Fibroblast of skin of right quadriceps (primary cell): ENCODE data around the gene TPO.
"Not testable (repeated sequence)": the region's sequence is repeated elsewhere in the genome, so short reads cannot be mapped to it uniquely, and the experiment has no call there.

Experiments used
- DNase-seq: peaks from one replicate; pipeline ENCODE4 v3.0.0-alpha.2; 2013

Gene TPO

GRCh38 chr2:1406434-1406833, 6.8 kb upstream of the TPO start:
- no peak for DNase-seq

- no peak for DNase-seq
Observed at GRCh38 chr2:1407950-1408675, 5.2 kb upstream of the TPO start.

GRCh38 chr2:1414121-1414520, 858 bp downstream of the TPO start:
- DNase-seq = no peak

GRCh38 chr2:1414901-1415300, 1.6 kb downstream of the TPO start:
- not testable (repeated sequence) for DNase-seq

- DNase-seq = no peak
Observed at GRCh38 chr2:1415501-1415900, 2.2 kb downstream of the TPO start.

- DNase-seq = no peak
Observed at GRCh38 chr2:1418566-1418965, 5.3 kb downstream of the TPO start.

GRCh38 chr2:1420746-1421480, 7.7 kb downstream of the TPO start:
- DNase-seq = no peak

- DNase-seq = no peak
Observed at GRCh38 chr2:1421731-1422130, 8.5 kb downstream of the TPO start.

GRCh38 chr2:1422131-1422530, 8.9 kb downstream of the TPO start:
- DNase-seq = no peak

- no peak for DNase-seq
Observed at GRCh38 chr2:1422716-1423285, 9.5 kb downstream of the TPO start.

GRCh38 chr2:1427086-1427485, 13.8 kb downstream of the TPO start:
- no peak for DNase-seq

- DNase-seq = no peak
Observed at GRCh38 chr2:1429895-1430294, 16.6 kb downstream of the TPO start.

- no peak for DNase-seq
Observed at GRCh38 chr2:1430491-1430890, 17.2 kb downstream of the TPO start.

GRCh38 chr2:1431886-1432400, 18.7 kb downstream of the TPO start:
- no peak for DNase-seq

- DNase-seq = no peak
Observed at GRCh38 chr2:1432726-1433125, 19.5 kb downstream of the TPO start.

- no peak for DNase-seq
Observed at GRCh38 chr2:1436369-1436768, 23.1 kb downstream of the TPO start.

GRCh38 chr2:1437101-1437500, 23.8 kb downstream of the TPO start:
- no peak for DNase-seq

GRCh38 chr2:1437537-1437936, 24.3 kb downstream of the TPO start:
- no peak for DNase-seq

- DNase-seq = no peak
Observed at GRCh38 chr2:1438972-1439371, 25.7 kb downstream of the TPO start.

GRCh38 chr2:1440581-1440980, 27.3 kb downstream of the TPO start:
- DNase-seq = no peak

- DNase-seq = peak; percentile 7
Observed at GRCh38 chr2:1446301-1446700, 33.0 kb downstream of the TPO start.

GRCh38 chr2:1448009-1448408, 34.7 kb downstream of the TPO start:
- DNase-seq = no peak

GRCh38 chr2:1450915-1451314, 37.7 kb downstream of the TPO start:
- DNase-seq = no peak

GRCh38 chr2:1451422-1451821, 38.2 kb downstream of the TPO start:
- DNase-seq = no peak
